HEK293T (cell line): Measurements from ENCODE around the gene CGNL1.

ENCODE experiments used
- ARNT ChIP-seq: fragments of 450-650 bp; IDR thresholded peaks from 2 replicates; pipeline ENCODE4 v1.6.1; 2017; ENCODE audit warnings: mild to moderate bottlenecking
- BHLHE40 ChIP-seq: fragments of 450-650 bp; IDR thresholded peaks from 2 replicates; pipeline ENCODE4 v1.6.1; 2016; ENCODE audit warnings: mild to moderate bottlenecking, moderate library complexity, borderline replicate concordance
- FOXA1 ChIP-seq: fragments of 450-650 bp; IDR thresholded peaks from 2 replicates; pipeline ENCODE4 v1.6.1; 2016; ENCODE audit warnings: mild to moderate bottlenecking
- HDGF ChIP-seq: fragments of 450-650 bp; IDR thresholded peaks from 2 replicates; pipeline ENCODE4 v1.6.1; 2017; ENCODE audit warnings: antibody characterized with exemption, borderline replicate concordance
- LEF1 ChIP-seq: fragments of 450-650 bp; IDR thresholded peaks from 2 replicates; pipeline ENCODE4 v1.6.1; 2017; ENCODE audit warnings: mild to moderate bottlenecking, borderline replicate concordance
- NFRKB ChIP-seq: fragments of 450-650 bp; IDR thresholded peaks from 2 replicates; pipeline ENCODE4 v1.6.1; 2016; ENCODE audit warnings: mild to moderate bottlenecking, moderate library complexity
- SP1 ChIP-seq: fragments of 450-650 bp; IDR thresholded peaks from 2 replicates; pipeline ENCODE4 v1.6.1; 2017
- SUZ12 ChIP-seq: fragments of 450-650 bp; IDR thresholded peaks from 2 replicates; pipeline ENCODE4 v1.6.1; 2016; ENCODE audit warnings: mild to moderate bottlenecking
- TARDBP ChIP-seq: fragments of 450-650 bp; IDR thresholded peaks from 2 replicates; pipeline ENCODE4 v1.6.1; 2016
- ZNF384 ChIP-seq: fragments of 450-650 bp; IDR thresholded peaks from 2 replicates; pipeline ENCODE4 v1.6.1; 2016
- TF ChIP-seq, protein P1 (sequence below): fragments of 450-650 bp; IDR thresholded peaks from 2 replicates; pipeline ENCODE4 v1.6.1; 2016

DNA sequence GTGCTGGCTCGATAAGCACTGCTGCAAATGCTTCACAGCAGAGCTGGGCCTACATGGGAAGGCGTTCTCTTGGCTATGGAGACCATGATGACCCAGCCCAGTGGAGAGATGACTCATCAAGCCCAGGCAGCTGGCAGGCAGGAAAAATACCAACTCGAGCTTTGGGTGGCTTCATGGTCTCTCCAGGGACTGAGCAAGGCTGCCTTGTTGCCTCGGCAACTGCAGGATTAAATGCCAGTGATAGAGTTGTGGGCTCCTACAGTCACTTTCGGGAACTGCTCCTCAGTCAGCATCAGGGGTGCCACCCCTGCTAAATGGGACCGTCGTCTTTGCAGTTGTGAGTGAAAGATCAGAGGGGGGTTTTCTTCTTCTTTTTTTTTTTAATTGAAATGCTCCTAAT is 160.8 kb downstream of the CGNL1 start:
- TF ChIP-seq BHLHE40, result no peak
- no peak for TF ChIP-seq SP1
- no peak for TF ChIP-seq FOXA1
- no peak for TF ChIP-seq SUZ12
- TF ChIP-seq ZNF384, result no peak
- TF ChIP-seq HDGF, result no peak
- TF ChIP-seq NFRKB, result no peak
- TF ChIP-seq TARDBP, result no peak
- TF ChIP-seq ARNT, result no peak
- TF ChIP-seq, protein P1, sequence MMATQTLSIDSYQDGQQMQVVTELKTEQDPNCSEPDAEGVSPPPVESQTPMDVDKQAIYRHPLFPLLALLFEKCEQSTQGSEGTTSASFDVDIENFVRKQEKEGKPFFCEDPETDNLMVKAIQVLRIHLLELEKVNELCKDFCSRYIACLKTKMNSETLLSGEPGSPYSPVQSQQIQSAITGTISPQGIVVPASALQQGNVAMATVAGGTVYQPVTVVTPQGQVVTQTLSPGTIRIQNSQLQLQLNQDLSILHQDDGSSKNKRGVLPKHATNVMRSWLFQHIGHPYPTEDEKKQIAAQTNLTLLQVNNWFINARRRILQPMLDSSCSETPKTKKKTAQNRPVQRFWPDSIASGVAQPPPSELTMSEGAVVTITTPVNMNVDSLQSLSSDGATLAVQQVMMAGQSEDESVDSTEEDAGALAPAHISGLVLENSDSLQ, result no peak
- no peak for TF ChIP-seq LEF1
